DMS153 treated with DMSO at 0.1 percent for 48 hours (cell line): ENCODE data around the gene TPCN2.
"Not testable (repeated sequence)": the region's sequence is repeated elsewhere in the genome, so short reads cannot be mapped to it uniquely, and the experiment has no call there.

Experiments used
- DNase-seq: peaks from one replicate; lab custom pipeline; 2025; ENCODE audit not compliant: unreplicated experiment; lab: John Stamatoyannopoulos, UW

Gene TPCN2

DNA sequence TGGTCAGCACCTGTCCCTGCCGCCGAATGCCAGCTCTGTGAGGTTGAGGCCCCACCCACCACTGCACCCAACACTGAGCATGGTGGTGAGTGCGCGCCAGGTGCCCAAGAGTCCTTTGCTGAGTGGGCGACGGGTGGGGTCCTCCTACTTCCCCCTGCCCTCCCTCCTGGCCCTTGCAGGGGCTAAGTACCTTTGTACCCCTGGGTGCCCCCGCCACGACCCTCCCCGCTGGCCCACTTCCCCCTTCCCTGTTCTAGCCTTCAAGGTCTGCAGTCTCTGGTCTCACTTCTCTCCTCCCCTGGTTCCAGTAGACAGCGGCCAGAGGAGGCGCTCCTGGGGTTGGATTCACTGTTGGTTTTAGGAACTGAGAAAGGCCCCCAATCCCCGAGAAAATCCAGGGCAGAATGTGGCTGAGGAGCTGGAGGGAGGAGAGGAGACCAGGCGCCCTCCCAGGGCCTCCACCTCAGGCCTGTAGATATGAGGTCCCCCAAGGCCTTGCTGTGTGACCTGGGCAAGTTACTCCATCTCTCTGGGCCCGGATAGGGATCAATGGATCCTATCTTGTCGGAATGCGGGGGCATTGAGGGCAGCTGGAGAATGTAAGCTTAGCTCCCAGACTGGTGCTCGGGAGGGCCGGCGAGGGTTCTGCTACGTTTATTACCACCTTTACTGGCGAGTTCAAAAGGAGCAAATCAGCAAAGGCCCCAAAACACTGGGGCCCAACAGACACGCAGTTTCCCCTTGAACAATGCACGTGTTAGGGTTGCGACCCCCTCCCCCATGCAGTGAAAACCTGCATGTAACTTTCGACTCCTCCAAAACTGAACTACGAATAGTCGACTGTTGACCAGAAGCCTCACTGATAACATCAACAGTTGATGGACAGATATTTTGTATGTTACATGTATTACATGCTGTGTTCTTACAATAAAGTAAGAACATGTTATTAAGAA lies 75.1 kb downstream of the TPCN2 start:
- no peak for DNase-seq

DNA sequence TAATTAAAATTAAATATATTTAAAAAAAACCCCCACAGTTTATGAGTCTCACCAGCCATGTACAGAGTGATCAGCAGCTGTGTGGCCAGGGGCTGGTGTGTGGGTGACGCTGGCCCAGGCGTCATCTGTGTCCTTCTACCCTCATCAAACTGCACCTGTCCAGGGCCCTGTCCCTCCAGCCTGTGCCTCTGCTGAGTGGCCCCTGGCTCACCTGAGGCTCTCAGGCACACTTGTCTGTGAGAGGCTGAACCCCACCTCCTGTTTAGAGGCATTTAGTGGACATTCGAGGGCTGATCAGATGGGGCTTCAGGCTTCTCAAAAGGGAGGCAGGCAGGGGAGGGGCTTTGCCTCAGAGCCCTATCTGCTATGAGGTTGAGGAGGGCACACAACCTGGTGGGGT lies 77.1 kb downstream of the TPCN2 start:
- DNase-seq, result no peak

DNA sequence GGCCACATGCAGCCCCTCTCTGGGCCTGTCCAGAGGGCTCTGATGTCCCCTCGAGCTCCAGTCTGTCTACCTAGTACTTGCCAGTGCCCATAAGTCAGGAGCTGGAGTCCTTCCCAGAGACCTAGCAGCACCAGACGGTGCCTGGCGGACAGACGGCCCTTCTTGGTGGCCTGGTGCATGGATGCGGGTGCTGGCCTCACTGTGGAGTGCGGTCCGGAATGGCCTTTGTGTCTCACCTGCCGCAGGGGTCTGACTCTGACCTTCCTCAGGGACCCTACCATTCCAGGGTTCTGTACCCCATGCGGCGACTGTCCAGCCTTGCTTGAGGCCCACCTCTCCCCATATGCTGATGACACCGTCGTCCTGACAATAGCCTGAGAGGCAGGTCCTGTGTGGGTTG lies 77.6 kb downstream of the TPCN2 start:
- DNase-seq, result no peak

DNA sequence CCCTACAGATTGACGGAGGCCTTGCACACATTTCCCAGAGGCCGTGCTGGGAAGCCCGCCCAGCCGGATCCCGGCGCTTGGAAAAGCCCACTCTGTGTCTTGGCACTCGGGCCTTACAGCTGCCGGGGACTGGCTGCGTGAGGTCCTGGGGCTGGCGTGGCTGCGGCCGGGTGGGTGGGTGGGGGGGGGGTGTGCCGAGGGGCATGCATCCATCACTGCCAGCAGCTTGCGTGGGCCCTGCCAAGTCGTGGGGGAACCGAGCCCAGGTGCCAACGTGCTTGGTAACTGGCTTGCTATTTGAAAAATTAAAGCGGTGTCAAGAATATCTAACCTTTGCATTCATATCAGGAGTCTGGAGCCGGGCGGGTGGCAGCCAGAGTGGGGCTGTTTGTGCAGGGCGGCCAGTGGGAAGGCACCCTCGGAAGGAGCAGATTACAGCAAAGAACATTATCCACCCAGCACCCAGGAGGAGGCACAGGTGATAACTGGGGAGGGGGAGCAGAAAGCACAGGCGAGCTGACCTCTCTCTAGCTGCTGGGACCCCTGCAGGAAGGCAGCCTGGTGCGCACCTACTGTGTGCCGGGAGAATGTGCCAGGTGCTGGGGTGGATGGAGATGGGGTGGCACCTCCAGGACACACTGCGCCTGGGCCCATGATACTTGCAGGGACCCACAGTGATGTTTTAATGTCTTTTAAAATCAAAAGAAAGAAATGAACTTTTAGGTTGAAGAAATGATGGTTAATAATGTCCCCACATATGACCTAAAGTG lies 78.5 kb downstream of the TPCN2 start:
- DNase-seq, result no peak

DNA sequence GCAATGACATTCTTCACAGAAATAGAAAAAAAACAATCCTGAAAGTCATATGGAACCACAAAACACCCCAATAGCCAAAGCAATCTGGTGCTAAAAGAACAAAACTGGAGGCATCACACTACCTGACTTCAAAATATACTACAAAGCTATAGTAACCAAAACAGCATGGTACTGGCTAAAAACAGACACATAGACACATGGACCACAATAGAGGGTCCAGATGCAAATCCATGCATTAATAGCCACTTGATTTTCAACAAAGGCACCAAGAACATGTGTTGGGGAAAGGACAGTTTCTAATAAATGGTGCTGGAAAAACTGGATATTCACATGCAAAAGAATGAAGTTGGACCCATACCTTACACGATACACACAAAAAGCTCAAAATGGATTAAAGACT lies 79.2 kb downstream of the TPCN2 start:
- DNase-seq, result no peak

DNA sequence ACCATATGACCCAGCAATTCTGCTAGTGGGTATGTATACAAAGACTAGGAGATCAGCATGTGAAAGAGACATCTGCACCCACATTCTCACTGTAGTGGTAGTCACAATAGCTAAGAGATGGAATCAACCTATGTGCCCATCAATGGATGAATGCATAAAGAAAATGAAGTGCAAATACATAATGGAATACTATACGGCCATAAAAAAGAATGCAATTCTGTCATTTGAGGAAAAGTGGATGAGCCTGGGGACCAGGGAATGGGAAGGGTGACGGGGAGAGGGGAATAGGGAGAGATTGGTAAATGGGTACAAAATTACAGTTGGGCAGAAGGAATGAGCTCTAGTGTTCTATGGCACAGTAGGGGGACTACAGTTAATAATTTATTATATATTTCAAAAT lies 80.3 kb downstream of the TPCN2 start:
- DNase-seq, result no peak

DNA sequence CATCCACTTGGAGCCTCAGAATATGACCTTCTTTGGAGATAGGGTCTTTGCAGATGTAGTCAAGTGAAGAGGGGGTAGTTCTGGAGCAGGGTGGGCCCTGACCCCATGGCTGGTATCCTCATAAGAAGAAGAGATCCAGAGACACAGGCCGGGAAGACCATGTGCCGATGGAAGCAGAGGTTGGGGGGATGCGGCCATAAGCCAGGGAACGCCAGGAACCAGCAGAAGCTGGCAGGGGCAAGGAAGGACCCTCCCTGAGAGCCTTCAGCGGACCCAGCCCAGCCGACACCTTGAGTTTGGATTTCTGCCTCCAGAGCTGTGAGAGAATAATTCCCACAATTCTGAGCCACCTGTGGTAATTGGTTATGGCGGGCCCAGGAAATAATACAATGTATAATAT lies 80.9 kb downstream of the TPCN2 start:
- no peak for DNase-seq

DNA sequence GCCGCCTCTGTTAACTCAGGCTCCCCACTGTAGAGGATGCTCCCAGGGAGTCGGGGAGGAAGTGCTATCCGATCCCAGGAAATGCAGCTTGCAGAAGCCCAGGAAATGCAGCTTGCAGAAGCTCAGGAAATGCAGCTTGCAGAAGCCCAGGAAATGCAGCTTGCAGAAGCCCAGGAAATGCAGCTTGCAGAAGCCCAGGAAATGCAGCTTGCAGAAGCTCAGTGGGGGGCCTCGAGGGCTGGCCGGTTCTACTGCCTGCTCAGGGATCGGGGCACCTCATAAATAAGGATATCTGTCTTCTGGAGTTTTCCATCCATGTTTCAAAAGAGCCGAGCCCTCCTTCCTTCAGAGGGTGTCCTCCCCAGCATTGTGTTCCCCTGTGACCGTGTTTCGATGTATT lies 81.9 kb downstream of the TPCN2 start:
- no peak for DNase-seq

DNA sequence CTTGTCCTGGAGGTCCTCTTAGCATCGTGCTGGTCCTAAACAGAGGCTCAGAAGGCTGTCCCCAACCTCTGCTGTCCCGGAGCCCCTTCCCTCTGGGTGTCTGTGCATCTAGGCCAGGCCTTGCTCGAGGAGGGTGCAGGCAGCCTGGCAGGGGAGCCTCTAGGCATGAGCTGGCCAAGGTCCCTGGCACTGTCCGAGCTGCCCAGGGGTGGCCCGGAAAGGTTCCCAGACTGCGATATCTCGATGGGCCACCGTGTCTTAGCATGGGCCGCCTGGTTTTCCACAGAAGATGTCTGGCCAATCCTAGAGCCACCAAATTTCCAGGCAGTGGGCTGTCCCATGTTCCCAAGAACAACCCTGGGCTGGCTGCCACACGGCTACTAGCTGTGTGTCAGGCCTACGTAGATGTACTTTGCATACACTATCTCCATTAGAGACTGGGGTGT lies 82.4 kb downstream of the TPCN2 start:
- no peak for DNase-seq

DNA sequence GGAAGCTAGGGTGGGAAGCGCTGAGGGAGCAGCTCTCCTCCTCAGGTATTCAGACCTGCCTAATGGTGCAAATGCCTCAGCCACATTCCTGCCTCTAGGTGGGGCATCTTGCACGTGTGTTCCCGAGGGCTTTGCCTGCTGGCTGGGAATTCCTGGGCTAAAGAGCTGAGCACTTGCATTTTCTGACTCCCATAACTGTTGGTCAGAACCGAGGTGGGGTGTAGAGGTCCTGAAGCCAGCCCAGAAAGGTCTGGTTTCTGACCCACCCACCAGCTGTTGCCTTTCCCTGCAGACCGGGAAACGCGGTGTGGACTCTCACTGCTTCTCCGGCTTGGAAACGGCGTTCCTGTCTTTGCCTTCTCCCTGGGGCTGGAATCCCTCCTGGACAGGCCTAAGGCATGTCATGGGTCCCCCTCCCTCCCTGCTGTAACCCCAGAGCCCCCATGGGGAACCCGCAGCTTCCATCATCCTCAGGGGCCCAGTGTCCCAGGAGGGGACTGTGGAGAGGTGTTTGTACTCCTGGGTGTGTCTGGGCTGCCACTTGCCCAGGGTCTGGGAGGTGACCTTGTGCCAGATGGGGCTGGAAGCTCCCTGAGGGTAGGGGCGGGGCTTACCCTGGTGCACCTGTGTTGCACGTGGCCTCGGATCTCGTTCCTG lies 83.0 kb downstream of the TPCN2 start:
- peak; percentile 30 for DNase-seq

DNA sequence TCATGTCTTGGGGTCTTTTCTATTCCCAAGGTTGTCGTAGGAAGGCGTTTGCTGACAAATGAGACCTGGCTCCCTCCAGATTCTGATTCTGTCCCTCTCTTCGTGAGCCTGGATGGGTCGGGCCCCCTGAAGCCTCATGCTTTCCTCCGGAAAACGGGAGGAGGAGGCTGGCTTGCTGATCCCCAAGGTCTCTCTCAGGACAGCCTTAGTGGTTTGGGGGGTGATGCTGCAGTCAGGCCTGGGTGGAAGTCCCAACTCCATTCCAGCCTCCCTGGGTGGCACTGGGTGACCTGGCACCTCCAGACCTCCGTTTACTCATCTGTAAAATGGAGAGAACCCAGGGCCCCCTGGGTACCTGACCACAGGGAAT lies 83.6 kb downstream of the TPCN2 start:
- DNase-seq, result no peak

DNA sequence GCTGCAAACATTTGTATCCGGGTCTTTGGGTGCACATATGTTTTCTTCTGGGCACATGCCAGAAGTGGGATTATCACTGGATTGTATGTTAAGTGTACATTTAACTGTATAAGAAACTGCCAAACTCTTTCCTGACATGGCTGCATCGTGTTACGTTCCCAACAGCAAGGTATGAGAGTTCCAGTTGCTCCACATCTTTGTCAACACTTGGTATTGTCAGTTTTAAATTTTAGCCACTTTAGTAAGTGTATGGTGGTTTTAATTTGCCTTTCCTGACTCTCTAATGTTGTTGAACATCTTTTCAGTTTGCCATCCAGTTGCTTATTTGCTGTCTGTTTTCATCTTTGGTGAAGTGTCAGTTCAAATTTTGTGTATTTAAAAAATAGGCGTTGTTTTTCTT lies 84.5 kb downstream of the TPCN2 start:
- DNase-seq, result no peak

DNA sequence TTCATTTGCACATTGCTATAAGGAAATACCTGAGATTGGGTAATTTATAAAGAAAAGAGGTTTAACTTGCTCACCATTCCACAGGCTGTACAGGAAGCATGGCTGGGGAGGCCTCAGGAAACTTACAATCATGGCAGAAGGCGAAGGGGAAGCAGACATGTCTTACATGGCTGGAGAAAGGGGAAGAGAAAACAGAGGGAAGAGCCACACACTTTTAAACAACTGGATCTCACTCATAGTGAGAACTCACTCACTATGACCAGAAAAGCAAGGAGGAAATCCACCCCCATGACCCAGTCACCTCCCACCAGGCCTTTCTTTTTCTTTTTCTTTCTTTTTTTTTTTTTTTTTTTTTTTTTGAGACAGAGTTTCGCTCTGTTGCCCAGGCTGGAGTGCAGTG lies 85.5 kb downstream of the TPCN2 start:
- DNase-seq, result not testable (repeated sequence)

DNA sequence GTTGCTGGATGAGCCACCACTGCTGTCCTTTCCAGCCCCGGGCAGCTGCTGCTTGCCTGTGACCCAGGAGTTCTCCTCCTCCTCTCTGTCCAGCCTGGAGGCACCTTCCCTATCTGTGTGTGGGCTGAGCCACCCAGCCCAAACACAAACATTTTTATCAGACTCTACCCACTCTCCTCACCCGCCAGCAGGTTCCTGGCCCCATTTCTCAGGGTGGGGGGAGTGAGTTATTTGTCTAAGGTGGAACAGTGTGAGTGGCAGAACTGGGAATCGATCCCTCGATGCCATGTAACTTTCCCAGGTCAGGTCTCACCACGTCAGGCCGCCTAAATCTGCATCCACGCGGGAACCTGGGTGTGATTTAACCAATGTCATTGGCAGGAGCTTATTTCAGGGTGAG lies 86.2 kb downstream of the TPCN2 start:
- DNase-seq, result no peak

DNA sequence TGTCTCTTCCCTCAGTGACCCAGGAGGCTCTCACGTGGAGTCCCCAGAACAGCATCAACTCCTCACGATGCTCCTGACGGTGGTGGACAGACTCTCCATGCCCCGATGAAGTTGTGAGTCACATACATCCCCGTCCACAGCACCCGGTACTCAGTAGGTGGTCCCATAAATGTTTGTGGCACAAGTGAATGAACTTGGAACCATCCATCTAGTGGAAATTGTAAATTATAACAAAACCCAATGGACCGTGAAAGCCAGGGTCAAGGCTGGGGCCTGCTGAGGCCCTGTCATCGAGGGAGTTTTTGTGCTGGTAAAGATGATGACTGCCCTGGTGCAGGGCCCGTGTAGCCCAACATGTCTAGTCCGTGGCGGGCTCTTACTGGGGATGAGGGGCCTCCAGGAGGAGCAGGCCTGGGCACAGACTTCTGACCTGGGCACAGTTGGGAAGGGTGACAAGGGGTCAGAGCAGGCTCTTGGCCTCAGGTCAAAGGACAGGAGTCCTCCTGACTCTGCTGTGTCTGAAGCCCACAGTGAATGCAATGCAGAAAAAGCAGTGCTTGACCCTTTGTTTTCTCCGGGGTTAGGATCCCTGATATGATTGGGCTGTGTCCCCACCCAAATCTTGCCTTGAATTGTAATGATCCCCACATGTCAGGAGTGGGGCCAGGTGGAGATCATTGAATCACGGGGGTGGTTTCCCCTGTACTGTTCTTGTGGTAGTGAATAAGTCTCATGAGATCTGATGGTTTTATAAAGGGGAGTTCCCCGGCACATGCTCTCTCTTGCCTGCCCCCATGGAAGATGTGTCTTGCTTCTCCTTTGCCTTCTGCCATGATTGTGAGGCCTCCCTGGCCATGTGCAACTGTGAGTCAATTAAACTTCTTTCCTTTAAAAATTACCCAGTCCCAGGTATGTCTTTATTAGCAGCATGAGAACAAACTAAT lies 87.0 kb downstream of the TPCN2 start:
- no peak for DNase-seq

DNA sequence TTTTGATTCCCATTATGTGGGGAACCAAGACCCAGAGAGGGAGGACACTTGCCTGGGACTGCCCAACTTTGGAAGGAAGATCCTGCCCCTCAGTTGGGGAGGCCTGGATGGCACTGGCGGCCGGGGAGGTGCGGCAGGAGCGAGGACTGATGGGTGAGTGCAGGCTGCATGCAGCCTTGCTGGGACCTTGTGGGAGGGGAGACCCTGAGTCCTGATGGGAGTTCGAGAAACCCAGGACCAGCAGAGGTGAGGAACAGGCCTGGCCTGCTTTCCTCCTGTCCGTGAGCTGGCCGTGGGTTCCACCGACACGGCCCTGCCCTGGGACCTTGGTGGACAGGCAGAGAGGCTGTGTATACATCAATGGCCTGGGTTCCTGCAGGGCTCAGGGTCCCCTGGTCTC lies 87.7 kb downstream of the TPCN2 start:
- no peak for DNase-seq

DNA sequence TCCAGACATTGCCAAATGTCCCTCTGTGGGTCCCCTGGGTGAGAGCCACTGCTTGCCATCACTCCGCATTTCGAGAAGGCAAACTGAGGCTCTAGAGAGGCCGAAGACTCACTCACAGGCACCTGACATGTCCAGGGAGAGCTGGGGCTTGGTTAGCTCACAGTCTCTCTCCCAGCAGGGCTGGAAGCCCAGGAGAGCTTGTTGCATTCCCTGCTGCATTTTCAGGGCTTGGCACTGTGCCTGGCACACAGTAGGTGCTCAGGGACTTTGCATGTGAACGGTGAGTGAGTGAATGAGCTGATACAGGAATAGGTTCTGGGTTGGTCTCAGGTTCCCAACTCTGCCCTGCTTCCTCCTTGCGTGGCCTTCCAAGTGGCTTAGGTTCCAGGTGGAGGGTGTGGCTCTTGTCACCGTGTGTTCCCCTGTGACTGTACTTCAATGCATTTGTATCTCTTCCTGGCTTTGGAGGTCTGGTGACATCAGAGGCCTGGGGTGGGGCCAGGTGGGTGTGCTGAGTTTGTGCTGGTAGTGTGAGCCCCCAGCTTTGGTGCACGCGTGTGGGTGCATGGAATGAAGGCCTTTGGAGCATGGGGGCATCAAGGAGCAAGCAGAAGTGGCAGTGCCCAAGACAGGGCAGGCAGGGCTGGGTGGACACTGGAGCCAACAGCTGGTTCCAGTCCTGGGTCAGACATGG lies 88.6 kb downstream of the TPCN2 start:
- DNase-seq, result no peak

DNA sequence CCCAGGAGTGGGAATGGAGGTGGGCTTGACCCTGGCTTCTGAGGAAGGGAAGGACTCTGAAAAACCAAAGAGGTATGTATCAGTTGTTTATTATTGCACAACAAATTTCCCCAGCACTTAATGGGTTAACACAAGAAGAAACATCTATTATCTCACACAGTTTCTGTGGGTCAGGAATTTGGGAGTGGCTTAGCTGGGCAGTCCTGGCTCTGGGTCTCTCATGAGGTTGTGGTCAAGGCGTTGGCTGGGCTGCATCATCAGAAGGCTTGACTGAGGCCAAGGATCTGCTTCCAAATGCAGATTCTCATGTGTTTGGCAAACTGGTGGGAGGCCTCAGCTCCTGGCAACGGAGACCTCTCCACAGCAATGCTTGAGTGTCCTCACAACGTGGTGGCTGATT lies 89.5 kb downstream of the TPCN2 start:
- DNase-seq, result no peak

DNA sequence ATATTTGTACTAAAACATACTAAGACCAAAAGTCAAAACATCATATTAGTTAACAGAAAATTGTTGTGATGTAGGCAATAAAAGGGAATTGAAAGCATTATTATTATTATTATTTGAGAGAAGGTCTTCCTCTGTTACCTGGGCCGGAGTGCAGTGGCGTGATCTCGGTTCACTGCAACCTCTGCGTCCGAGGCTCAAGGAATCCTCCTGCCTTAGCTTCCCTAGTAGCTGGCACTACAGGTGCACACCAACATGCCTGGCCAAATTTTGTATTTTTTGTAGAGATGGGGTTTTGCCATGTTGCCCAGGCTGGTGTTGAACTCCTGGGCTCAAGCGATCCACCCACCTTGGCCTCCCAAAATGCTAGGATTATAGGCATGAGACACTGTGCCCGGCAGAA lies 91.4 kb downstream of the TPCN2 start:
- DNase-seq, result not testable (repeated sequence)

DNA sequence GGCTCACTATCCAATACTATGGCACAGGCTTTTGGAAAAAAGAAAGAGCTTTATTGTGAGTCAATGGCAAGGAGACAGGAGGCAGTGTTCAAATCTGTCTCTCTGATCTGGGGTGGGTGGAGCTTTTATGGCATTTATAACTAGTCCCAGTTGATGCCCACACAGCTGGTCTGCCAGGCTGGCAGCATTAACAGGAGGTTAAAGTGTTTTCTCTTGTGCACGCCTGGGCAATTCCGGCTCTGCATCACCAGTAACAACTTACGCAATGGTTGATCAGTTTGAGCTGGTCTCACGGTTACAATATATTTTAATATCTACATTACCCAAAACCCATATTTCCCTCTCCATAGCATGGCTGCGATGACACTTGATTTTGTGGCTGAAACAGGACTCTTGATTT lies 91.9 kb downstream of the TPCN2 start:
- no peak for DNase-seq
